Activated T-helper 9 cell treated with anti-CD3 and anti-CD28 coated beads, Interleukin-2, amount 50 U/mL, for 16 hours (primary cell): ENCODE measurements around the gene YAP1.
"Not testable (repeated sequence)": the region's sequence is repeated elsewhere in the genome, so short reads cannot be mapped to it uniquely, and the experiment has no call there.

Source experiments
- DNase-seq: peaks from one replicate; pipeline ENCODE4 v3.0.0-alpha.2; 2020; ENCODE audit warnings: low read depth

Gene YAP1

GRCh38 chr11:102241026-102241425 is 130.8 kb downstream of the YAP1 start:
- DNase-seq, result no peak

DNA sequence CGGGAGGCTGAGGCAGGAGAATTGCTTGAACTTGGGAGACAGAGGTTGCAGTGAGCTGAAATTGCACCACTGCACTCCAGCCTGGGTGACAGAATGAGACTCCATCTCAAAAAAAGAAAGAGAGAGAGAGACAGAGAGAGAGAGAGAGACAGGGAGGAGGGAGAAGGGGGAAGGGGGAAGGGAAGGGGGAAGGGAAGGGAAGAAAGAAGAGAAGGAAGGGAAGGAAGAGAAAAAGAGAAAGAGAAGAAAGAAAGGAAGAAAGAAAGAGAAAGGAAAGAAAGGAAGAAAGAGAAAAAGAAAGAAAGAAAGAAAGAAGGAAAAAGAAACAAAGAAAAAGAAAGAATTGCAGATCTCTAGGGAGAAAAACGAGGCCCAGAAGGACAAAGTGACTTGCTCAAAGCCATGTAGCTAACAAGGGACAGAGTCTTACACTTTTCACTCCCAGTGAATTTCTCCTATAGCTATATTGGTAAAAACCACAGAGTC is 133.2 kb downstream of the YAP1 start:
- DNase-seq, result no peak

DNA sequence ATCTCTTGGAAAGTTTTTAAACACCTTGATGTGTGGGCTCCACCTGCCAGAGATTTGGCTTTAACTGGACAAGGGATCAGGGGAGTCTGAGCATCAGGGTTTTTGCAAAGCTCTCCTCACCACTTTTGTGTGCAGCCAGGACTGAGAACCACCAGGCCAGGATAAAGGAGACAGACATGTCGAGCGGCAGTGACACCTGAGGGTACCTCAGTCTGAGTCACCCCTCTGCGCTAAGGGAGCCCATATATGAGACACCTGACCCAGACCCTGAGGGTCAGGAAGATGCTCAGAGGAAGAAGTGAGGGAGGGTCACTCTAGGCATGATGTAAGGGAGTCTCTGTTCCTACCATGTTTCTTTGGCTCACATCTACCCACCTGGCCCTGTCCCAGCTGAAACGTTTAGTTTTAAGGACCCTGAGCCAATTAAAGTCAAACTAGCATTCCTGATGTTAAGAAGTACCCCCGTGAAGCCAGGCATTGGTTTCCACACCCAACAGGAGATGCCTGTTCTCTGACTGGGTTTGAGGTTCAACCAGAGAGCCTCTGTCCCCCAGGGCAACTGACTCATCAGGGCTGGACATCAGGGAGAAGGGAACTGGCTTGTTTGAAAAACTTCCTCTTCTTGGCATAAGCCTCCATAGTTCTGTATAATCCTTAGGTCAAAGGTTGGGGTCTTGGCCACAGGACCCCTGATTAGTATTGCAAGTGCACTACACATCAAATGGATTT is 134.6 kb downstream of the YAP1 start:
- no peak for DNase-seq

- DNase-seq, result no peak
Measured at GRCh38 chr11:102251423-102251822, 141.2 kb downstream of the YAP1 start.

- DNase-seq, result no peak
Measured at GRCh38 chr11:102252339-102252891, 142.2 kb downstream of the YAP1 start.

GRCh38 chr11:102253020-102253715 is 142.9 kb downstream of the YAP1 start:
- DNase-seq, result no peak

DNA sequence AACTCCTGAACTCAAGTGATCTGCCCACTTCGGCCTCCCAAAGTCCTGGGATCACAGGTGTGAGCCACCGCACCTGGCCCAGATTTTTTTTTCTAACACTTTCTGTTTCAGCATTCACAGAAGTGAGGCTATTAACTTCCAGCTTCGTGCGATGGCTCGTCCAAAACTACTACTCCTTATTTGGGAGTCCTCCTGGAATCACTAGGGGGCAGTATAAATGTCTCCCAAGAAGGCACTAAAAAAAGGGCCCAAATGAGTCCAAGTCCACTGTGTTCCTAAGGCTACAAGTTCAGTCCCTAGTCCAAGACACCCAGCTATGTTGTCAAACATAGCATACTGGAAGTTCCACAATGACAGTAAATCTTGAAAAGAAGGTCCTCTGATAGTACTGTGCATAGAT is 143.8 kb downstream of the YAP1 start:
- no peak for DNase-seq

GRCh38 chr11:102256251-102256650 is 146.0 kb downstream of the YAP1 start:
- no peak for DNase-seq

DNA sequence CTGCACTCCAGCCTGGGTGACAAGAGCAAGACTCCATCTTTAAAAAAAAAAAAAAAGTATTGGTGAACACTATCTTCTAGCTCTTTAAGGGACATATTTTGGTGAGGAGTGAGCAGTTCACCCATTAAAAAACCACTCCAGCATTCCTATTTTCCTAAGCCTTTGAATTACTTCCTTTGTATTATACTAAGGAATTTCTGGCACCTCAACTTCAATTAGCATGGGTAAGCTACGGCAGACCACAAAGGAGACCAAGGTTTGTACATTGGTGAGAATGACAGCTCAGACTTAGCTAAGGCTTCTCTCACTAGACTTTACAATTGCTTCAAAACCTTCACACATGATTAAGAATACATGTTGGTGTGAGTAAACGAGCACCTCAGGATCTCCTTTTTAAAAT is 150.0 kb downstream of the YAP1 start:
- DNase-seq, result no peak

GRCh38 chr11:102263379-102264003 is 153.2 kb downstream of the YAP1 start:
- no peak for DNase-seq

- not testable (repeated sequence) for DNase-seq
Measured at GRCh38 chr11:102264704-102265103, 154.5 kb downstream of the YAP1 start.

- no peak for DNase-seq
Measured at GRCh38 chr11:102266099-102266498, 155.9 kb downstream of the YAP1 start.

DNA sequence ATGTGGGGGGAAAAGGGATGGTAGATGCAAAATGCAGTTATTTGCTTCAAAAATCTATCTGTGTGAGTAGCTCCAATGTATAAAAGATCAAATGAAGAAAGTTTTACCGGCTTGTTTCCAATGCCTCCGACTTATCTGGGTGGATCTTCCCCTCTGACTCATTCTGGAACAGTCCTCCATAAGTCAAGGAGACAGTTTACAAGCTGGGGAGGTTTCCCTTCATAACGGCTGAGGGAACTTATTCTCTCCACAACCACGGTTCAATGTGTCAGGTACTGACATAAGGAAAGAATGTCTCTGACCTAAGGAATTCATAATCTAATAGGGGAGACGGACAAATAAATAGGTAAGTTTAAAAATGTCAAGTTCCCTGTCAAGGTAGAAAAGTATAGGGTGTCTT is 157.4 kb downstream of the YAP1 start:
- DNase-seq, result no peak

DNA sequence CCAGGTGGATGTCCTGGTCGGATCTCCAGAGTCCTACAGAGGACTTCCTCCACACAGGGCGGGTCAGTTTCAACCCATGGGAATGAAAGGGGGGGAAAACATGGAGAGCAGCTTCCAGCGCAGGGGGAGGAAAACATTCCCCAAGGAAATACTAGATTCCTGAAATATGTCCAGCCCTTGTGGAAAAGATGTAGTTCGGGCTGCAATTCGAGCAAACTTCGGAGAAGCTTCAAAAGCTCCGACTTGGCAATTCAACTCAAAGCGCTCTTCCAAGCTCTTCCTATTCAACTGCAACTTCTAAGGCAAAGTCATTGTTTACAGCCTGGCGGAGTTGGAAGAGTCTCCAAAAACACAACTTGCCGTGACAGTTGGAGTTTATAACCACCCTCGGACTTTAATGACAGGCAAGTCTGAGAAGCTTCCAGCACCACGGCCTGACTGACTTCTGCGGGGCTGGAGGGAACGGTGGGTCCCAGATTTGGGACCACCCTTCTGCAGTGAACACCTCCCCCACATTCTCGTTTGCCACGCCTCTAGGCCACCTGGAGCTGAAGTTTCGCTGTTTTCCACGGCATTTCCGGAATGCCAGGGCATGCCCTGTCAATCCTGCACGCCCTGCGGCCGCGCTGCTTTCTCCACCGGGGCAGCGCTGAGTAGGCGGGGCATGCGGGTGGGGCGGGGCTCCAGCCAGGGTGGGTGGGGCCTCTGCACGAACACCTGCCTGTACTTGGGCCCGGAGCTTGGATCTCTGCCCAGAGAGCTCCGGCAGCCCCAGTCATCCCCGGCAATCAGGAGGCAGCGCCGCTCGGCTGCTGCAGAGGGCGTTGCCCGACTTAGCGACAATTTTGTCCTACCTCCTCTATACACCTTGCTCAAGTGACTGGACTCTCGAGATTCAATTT is 158.1 kb downstream of the YAP1 start:
- DNase-seq, result peak; percentile 69

DNA sequence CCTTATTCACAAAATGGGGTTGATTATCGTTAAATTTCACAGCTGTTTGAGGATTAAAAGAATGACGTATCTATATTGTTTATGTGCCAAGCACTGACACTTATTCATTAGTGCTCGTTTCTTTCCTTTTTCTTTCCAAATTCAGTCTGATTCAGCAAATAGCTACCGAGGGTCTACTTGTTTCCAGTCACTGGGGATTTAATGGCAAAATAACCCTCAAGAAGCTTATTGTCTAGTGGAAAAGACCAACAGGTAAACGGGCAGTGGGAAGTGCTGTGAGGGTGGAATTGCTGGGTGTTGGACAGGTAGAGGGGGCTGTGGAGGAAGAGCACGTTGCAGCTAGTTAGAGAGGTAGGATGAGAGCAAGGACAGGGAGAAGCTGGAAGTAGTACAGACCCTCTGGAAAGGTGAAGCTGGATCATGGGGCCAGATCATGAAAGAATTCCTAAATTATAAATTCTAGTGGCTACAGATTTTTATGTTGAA is 158.8 kb downstream of the YAP1 start:
- DNase-seq, result no peak

DNA sequence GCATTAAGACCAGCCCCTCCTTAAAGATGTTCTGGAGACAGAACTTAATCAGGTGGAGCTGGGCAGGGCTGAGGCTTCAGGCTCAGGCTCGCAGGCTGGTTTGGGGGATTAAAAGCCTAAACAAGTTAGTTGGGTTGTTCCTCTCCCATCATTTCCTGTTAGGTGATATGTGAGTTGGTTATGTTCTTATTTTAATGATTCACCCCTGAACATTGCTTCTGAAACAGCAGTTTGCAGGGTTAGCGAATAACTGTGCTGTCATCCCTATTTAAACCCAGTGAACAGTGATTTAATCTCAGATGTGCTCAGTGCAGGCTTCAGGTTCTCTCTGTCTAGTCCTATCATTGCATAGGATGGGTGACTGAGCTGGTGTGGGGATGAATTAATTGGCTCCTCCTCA is 159.7 kb downstream of the YAP1 start:
- no peak for DNase-seq

- DNase-seq, result no peak
Measured at GRCh38 chr11:102272047-102272824, 162.0 kb downstream of the YAP1 start.

DNA sequence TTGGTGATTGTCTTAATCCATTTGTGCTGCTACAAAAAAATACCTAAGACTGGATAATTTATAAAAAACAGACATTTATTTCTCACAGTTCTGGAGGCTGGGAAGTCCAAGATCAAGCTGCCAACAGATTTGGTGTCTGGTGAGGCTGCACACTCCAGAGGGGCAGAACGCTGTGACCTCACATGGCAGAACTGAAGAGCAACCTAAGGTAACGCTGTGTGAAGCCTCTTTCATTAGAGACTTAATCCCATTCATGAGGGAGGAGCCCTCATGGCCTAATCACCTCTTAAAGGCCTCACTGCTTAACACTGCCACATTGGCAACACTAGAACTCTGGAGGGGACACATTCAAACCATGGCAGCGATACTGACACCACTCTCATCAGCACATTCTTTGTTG is 164.4 kb downstream of the YAP1 start:
- DNase-seq, result no peak

- DNase-seq, result no peak
Measured at GRCh38 chr11:102276362-102276761, 166.1 kb downstream of the YAP1 start.

GRCh38 chr11:102276783-102277182 is 166.5 kb downstream of the YAP1 start:
- DNase-seq, result no peak

DNA sequence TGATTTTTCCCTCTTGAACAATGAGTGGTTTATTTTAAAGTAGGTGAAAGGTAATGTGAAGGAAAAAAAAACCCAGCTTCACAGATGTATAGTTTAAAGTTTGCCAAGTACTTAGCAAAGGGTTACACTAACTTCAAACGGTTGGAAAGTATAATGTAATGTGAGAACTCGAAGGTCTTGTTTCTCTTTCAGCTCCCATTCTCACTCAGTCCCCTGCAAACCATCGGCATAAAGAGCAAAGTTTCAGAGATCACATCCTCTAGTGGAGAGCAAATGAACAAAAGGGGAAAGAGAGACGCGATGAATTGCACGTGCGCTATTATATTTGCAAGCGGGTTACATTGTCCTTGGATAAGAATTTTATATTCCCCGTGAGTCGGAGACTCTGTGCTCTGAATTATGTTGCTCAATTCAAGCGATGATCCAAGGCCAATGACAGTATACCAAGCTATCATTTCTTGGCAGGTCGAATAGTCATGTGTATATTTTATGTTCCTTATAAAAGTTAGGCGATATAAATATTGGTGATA is 169.5 kb downstream of the YAP1 start:
- no peak for DNase-seq
